CD4-positive, alpha-beta T cell treated with Interleukin-6 at 100 ng/mL for 8 hours (primary cell): Measurements from ENCODE around the gene NLRP3.
"Not testable (repeated sequence)": the region's sequence is repeated elsewhere in the genome, so short reads cannot be mapped to it uniquely, and the experiment has no call there.

Experiments used
- DNase-seq: peaks from one replicate; pipeline ENCODE4 v3.0.0-alpha.2; 2020; ENCODE audit warnings: mixed read lengths, low spot score

NLRP3 gene

DNA sequence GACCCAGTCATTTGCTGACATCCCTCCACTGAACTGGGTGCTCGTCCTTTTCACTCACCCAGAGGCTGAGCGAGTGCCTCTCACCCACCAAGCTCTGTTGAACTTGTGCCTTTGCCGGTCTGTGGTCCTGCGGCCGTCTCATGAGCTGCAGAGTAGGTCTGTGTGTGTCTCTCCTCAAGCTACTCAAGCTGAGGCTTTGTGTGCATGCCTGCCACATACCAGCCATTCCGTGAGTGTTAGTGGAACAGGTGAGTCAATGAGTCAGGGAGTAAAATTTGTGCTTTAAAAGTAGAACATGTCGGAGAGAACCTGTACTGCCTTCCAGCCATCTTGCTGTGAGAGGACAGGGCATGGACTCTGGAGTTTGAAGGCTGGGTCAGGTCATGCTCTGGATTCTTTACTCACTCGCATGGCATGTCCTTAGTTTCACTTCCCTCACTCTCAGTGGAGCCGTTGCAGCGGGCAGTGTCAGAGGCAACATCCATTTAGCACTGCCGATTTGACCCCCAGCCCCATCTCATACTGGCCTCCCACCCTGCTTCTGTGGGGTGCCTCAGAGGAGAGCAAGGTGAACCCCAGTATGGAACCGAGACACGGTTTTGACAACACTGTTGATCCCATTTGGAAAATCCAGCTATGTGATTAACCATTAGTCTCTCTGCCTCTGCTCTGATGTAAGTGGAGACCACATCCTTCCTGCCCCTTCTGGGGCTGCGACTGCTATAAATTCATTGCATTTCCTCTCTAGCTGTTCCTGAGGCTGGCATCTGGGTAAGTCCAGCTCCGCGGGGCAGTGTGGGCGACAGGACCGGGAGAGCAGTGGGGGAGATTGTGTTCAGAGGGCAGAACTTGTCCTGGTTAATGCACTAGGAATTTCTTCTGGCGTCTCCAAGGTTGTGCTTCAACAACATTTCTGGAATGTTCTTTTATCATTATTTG, at the start of gene NLRP3:
NLRP3 (plus strand) TSS at position 751 of the 939 bp plus-strand sequence. CDS start 2,628 bp downstream, outside the sequence.
- peak; percentile 60 for DNase-seq

DNA sequence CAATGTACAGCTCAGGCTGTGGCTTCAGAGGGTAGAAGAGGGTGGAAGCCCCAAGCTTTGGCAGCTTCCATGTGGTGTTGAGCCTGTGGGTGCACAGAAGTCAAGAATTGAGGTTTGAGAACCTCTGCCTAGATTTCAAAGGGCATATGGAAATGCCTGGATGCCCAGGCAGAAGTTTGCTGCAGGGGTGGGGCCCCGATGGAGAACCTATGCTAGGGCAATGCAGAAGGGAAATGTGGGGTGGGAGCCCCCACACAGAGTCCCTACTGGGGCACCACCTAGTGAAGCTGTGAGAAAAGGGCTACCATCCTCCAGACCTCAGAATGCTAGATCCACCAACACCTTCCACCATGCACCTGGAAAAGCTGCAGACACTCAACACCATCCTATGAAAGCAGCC, 49.6 kb upstream of the NLRP3 start:
- DNase-seq: not testable (repeated sequence)

DNA sequence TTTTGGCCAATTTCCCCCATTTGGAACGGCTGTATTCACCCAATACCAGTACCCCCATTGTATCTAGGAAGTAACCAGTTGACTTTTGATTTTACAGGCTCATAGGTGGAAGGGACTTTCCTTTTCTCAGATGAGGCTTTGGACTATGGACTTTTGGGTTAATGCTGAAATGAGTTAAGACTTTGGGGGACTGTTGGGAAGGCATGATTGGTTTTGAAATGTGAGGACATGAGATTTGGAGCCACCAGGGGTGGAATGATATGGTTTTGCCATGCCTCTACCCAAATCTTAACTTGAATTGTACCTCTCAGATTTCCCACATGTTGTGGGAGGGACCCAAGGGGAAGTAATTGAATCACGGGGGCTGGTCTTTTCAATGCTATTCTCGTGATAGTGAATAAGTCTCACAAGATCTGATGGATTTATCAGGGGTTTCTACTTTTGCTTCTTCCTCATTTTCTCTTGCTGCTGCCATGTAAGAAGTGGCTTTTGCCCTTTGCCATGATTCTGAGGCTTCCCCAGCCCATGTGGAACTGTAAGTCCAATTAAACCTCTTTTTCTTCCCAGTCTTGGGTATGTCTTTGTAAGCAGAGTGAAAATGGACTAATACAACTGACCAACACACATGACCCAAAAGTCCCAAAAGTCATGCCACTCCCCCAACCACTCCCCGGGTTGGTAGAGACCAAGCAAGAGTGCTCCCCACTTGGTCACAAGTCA, 48.9 kb upstream of the NLRP3 start:
- DNase-seq: no peak

DNA sequence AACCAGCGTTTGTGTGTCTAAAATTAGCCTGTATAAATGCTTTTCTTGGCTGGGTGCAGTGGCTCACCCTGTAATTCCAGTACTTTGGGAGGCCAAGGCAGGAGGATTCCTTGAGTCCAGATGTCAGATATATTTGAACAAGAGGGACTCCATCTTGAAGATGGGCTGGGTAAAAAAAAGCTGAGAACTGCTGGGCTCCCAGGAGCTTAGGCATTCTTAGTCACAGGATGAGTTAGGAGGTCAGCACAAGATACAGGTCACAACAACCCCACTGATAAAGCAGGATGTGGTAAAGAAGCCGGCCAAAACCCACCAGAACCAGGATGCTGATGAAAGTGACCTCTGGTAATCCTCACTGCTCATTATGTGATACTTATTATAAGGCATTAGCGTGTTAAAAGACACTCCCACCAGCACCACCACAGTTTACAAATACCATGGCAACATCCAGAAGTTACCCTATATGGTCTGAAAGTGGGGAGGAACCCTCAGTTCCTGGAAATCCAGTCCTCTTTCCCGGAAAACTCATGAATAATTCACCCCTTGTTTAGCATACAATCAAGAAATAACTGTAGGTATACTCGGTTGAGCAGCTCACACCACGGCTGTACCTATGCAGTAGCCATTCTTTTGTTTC, 48.1 kb upstream of the NLRP3 start:
- no peak for DNase-seq

DNA sequence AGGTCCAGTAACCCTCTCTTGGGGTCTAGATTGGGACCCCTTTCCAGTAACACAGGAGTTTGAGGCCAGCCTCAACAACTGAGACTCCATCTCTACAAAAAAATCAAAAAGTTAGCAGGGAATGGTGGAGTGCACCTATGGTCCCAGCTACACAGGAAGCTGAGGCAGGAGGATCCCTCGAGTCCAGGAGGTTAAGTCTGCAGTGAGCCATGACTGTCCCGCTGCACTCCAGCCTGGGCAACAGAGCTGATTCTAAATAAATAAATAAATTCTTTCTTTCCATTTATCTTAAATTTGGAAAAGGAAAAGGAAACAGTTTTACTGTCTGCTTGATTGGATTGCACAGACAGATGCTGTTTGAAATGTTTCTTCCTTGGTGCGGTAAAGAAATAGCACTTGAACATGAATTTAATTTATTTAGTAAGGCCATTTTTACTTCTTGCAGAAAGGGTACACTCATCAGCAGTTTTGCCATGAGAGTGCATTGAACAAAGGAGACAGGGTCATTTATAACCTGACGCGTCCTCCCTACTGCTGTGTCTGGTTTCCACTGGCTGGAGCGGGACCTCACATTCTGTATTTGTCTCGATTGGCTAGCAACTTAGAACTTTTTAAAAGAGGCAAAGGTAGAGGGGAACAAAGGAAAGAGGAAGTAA, 47.4 kb upstream of the NLRP3 start:
- DNase-seq: no peak

DNA sequence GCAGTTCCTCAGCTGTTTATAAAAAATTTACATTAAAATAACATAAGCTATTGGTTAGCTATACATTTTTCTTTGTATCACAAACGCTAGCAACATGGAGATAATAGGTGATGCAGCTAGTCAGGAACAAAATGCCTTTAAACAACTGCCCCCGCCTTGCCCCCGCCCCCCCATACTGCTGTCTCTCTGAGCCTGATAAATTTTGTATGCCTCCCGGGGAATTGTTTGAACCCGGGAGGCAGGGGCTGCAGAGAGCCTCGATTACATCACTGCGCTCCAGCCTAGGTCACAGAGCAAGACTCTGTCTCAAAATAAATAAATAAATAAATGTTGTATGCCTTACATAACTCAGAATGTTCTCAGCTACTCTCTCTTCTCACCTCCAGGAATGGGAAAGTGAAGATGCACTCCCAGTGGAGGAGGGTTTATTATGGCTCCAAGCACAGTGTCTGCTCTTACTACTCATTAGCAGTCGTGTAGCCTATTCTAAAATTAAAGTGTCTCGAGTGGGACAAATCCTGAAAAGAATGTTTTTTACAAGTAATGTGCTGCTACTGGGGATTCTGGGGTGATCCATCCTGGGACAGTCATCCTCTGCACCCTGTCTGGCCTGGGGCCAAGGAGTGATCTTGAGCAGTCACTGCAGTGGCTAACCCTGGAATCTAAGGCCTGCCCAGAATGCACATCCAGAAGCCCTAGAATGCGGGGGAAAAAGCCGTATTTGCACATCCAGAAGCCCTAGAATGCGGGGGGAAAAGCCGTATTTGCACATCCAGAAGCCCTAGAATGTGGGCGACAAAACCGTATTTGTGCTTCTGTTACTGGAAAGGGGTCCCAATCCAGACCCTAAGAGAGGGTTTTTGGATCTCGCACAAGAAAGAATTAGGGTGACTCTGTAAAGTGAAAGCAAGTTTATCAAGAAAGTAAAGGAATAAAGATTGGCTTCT, 44.9 kb upstream of the NLRP3 start:
- DNase-seq: no peak

DNA sequence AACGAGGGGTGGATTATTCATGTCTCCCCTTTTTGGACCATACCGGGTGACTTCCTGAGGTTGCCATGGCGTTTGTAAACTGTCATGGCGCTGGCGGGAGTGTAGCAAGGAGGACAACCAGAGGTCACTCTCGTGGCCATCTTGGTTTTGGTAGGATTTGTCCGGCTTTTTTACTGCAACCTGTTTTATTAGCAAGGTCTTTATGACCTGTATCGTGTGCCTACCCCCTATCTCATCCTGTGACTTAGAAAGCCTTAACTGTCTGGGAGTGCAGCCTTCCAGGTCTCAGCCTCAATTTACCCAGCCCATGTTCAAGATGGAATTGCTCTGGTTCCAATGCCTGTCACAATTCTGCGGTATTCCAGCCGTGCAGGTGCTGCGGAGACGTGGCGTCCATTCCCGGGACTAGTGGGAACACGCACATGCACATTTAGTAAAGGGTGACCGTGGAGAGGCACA, 44.1 kb upstream of the NLRP3 start:
- DNase-seq: no peak

DNA sequence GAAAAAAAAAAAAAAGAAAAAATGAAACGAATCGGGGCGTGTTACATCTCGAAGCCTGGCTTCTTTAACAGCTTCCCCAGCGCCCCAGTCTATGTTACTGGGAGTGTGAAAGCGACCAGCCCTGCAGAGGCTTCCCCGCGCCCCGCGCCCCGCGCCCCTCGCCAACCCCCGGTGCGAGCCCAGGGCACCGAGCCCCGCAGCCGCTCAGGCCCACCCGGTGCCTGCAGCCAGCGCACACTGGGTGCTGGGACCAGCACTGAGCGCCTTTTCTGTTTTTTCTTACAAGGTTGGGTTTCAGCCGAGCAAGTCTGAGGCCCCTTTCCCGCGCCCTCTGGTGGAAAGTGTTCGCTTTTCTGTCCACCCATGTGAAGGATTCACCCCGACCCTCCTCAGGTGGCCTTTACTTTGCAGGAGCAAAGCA, 42.2 kb upstream of the NLRP3 start:
- DNase-seq: peak; percentile 56

DNA sequence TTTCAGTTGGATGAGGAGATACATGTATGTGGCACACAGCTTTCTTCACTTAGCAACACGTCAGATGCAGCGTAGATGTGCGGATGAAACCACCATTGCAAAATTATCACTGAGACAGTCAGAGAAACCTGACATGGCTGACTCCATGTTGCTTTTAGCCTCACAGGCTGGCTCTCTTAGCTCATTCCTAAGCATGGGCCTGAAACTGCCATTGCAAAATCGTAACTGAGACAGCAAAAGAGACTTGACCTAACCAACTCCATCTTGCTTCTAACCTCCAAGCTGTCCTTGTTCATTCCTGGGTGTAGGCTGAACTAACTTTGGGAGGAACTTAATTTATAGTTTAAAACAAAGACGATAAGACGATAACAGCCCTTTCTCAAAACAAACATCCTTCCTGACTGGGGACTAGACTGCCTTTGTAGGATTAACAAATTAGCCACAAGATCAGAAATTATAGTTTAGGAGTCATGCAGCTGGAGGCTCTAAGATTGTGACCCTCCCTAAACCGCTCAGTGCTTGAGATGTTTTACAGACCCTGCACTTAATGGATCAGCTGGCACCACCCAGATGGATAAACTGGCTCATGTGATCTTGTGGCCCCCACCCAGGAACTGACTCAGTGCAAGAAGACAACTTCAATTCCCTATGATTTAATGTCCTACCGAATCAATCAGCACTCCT, 41.2 kb upstream of the NLRP3 start:
- not testable (repeated sequence) for DNase-seq

DNA sequence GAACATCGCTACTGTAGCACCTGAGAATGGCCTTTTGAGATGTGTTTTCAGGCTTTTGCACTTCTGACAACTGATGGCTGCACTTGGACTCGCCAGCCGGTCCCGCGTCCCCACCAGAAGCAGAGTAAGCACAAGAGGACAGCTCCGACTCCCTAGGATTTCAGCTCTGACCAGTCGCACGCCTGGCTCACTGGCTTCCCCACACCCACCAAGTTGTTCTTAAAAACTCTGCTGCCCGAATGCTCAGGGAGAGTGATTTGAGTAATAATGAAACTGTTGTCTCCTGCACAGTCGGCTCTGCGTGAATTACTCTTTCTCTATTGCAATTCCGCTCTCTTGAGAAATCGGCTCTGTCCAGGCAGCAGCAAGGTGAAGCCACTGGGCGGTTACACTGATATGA, 40.2 kb upstream of the NLRP3 start:
- DNase-seq: no peak

DNA sequence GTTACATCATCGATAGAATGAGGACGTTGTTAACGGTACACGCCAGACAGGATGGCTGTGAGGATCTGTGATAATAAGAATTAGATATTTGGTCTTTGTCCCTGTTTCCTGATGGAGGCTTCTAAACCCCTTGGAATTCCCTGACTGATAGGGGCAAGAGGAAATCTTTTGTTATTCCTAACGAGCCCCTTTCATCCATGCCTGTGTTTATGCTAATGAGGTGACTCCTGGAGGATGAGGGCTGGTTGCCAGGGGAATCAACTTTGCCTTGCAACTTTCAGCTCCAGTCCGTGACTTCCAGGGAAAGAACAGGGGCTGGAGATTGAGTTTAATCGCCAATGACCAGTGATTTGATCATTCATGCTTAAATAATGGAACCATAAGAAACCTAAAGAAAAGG, 39.3 kb upstream of the NLRP3 start:
- no peak for DNase-seq

DNA sequence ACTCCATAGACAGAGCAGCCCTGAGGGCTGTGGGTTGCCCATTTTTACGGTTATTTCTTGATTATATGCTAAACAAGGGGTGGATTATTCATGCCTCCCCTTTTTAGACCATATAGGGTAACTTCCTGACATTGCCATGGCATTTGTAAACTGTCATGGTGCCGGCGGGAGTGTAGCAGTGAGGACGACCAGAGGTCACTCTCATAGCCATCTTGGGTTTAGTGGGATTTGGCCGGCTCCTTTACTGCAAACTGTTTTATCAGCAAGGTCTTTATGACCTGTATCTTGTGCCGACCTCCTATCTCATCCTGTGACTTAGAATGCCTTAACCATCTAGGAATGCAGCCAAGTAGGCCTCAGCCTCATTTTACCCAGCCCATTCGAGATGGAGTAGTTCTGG, 38.3 kb upstream of the NLRP3 start:
- not testable (repeated sequence) for DNase-seq

DNA sequence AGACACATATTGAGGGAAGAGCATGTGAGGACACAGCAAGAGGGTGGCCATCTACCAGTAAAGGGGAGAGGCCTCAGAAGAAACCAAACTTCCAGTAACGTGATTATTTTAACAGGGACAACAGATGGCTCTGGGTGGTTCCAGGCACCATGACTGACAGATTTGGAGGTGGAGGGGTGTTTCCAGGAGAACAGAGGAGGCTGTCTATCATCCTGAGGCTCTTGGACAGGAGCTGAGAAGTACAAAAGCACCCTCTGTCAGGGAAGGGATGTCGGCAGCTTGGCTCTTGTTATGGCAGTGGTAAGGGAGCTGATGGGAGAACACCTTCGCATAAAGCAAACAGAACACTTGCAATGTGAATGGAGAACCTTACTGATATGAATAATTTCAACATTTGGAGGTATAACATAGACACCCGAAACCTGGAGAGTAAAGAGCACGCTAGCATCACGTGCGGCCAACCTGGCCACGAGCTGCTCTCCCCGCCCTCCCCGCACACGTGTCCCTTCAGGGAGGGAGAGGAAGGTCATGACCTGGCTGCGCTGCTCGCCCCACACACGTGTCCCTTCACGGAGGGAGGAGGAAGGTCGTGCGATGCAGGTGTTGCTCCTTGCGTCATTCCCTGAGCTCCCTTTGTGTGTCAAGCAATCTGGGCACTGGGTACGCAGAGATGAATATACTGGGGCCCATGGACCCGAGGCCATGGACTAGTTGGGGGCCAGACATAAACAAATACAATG, 37.5 kb upstream of the NLRP3 start:
- no peak for DNase-seq

DNA sequence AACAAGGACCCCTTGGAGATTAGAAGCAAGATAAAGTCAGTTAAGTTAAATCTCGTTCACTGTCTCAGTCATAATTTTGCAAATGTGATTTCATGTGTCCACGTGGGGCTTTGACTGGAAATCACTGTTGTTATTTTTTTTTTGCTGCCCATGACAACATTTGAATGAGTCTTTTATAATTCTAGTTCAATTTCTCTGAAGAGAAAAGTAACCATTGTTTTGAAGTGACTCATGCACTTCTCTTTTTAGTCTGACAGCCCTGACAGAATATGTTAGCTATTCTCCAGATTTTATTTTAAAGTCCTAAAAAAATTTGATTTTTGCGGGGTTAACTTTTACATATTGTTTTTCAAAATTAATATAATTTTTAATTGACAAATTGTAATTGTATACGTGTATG, 30.7 kb upstream of the NLRP3 start:
- no peak for DNase-seq

DNA sequence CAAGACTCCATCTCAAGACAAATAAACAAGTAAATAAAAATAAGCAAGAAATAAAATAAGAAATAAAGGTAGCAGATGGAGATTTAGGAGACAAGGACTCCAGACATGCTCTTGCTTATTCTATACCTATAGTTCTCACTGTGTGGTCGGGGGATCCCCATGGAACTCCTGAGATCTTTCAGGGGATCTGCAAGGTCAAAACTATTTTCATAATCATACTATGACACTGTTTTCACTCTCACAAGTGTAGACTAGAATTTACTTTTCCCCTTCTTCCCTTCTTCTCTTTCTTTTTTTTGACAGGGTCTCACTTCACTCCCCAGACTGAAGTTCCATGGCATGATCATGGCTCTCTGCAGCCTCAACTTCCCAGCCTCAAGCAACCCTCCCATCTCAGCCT, 29.8 kb upstream of the NLRP3 start:
- no peak for DNase-seq

DNA sequence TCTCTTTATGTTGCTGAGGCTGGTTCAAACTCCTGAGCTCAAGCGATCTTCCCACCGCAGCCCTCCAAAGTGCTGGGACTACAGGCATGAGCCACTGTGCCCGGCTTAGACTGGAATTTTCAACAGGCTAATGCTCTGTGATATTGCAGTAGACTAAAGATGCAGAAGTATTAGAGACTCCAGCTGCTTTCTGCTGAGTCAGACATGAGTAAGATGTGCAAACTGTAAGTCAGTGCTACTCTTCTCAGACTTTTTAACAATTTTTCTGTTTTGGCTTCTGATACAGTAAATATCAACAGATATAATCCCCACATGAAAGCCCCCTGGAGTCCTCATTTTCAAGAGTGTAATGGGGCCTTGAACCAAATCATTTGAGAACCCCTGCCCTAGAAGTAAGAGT, 29.3 kb upstream of the NLRP3 start:
- DNase-seq: no peak

DNA sequence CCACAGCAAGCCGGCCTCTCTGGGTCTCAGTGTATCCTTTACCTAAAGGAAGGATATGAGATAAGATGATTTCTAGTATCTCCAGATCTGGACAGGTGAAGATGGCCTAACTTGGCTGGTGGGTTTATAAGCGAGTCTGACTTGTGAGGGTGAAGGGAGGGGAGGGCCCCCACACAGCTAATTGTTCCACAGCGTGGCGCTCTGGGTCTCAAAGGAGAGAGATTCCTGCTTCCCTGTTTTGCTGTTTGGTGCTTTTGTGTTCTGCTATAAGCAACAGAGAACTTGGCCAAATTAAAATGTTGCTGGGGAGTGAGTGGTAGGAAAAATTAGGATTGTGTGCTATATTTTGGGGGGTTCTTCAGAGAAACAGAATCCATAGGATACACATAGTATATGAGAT, 28.9 kb upstream of the NLRP3 start:
- DNase-seq: no peak

DNA sequence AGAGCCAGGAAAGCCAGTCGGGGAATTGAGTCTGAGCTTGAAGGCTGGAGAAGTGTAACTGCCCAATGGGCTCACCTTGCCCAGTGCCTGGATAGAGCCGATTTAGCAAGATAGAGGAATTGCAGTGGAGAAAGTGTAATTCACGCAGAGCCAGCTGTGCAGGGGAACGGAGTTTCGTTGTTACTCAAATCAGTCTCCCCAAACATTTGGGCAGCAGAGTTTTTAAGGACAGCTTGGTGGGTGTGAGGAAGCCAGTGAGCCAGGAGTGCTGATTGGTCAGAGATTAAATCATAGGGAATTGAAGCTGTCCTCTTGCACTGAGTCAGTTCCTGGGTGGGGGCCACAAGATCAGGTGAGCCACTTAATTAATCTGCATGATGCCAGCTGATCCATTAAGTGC, 28.4 kb upstream of the NLRP3 start:
- no peak for DNase-seq

DNA sequence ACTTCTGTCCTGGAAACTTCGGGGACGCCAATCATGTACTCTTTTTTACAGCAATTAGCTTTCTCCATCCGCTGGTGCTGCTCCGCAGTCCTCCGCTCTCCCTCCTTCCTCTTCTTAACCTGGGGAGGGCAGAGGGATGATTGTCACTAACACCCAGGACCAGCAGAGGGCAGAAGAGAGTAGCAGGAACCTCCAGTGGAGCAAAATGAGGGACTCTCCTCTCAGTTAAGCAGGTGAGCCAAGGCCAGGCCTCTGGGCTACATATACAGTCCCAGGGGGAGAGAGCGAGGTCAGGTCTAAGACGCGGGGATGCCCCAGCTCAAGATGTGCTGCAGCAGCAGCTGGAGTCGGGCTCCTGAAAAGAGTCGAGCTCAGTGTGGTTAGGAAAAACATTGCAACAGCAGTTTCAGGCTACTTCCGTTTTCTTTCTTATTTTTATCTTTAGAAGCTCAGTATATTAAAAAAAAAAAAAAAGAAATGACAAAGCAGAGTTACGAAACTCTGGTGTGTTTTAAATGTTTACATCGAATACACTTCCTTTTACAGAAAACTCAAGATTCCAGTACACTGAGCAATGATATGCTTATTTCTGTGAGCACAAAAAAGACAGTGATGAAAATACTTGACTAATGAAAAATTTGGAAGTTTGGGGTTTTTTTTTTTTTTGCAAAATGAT, 25.7 kb upstream of the NLRP3 start:
- peak; percentile 88 for DNase-seq
